B cell (primary cell): ENCODE results near the gene RBM27. TPM values are rescaled to one million over a fixed set of nuclear protein-coding genes. Genes with fewer than 3 reads are reported as not detected.

Experiments used
- ATAC-seq: fragments of 200-7000 bp; cut with Tn5 transposase; one replicate; pipeline ENCODE4 v1.10.0; 2021; ENCODE audit warnings: low read depth, mild to moderate bottlenecking, moderate number of reproducible peaks, moderate library complexity
- CTCF ChIA-PET: fragments of 350-600 bp; sonication (Branson Sonifier 250); formaldehyde crosslinking; loops from one replicate; lab custom pipeline; 2021; ENCODE audit warnings: antibody characterized with exemption, inconsistent platforms; lab: Charles Lee
- POLR2A ChIA-PET: fragments of 350-600 bp; sonication (Branson Sonifier 250); formaldehyde crosslinking; loops from one replicate; lab custom pipeline; 2021; ENCODE audit warnings: antibody characterized with exemption; lab: Charles Lee
- DNase-seq: peaks from one replicate; pipeline ENCODE4 v3.0.0; 2013
- H2AFZ ChIP-seq: 2 replicates; pipeline ENCODE4 v1.6.1; 2012; ENCODE audit warnings: mild to moderate bottlenecking, low read depth, low read length; ENCODE audit not compliant: insufficient read depth, poor library complexity, severe bottlenecking
- H3K27ac ChIP-seq, 2 donors: 1 replicate in 1 of 2; 2 replicates in 1 of 2; pipeline ENCODE4 v1.5.1; 2012 to 2013; ENCODE audit warnings: low read length in 2 of 2, mild to moderate bottlenecking in 2 of 2, moderate library complexity in 1 of 2
- H3K27me3 ChIP-seq, 4 experiments: fragments of 200-600 bp in 1 of 4; sonication (generic) in 1 of 4; replicated peaks in 1 of 4; 1 replicate in 2 of 4; 2 replicates in 2 of 4; pipeline versions ENCODE4 v1.6.1 to v1.7.0; 2013 to 2016; ENCODE audit warnings: low read length in 3 of 4, mild to moderate bottlenecking in 2 of 4, mixed read lengths in 1 of 4, moderate library complexity in 1 of 4; ENCODE audit not compliant: insufficient read depth in 4 of 4, control insufficient read depth in 3 of 4; ENCODE audit errors: control extremely low read depth in 1 of 4
- H3K36me3 ChIP-seq, 2 experiments: replicated peaks in 1 of 2; 1 replicate in 1 of 2; 2 replicates in 1 of 2; pipeline versions ENCODE4 v1.6.1 to v1.7.1; 2013; ENCODE audit warnings: low read length in 1 of 2; ENCODE audit not compliant: insufficient read depth in 2 of 2, control insufficient read depth in 1 of 2; ENCODE audit errors: control extremely low read depth in 1 of 2, extremely low read depth in 1 of 2
- H3K4me1 ChIP-seq, 2 donors: fragments of 200-600 bp in 1 of 2; sonication (generic) in 1 of 2; 1 replicate in 1 of 2; 2 replicates in 1 of 2; pipeline versions ENCODE4 v1.5.1 to v1.6.1; 2013 to 2017; ENCODE audit warnings: low read length in 2 of 2; ENCODE audit not compliant: control insufficient read depth in 2 of 2, insufficient read depth in 2 of 2
- H3K4me2 ChIP-seq: replicated peaks from 2 replicates; pipeline ENCODE3; 2012; ENCODE audit warnings: mild to moderate bottlenecking, low read depth, low read length; ENCODE audit not compliant: poor library complexity, severe bottlenecking
- H3K4me3 ChIP-seq, 5 experiments: fragments of 200-600 bp in 1 of 5; sonication (generic) in 1 of 5; 1 replicate in 3 of 5; 2 replicates in 2 of 5; pipeline versions ENCODE4 v1.5.1 to v1.7.0; 2011 to 2016; ENCODE audit warnings: low read length in 4 of 5, mild to moderate bottlenecking in 4 of 5, low read depth in 2 of 5, control low read depth in 1 of 5, moderate library complexity in 1 of 5; ENCODE audit not compliant: insufficient read depth in 1 of 5; ENCODE audit errors: control extremely low read depth in 1 of 5, extremely low read depth in 1 of 5
- H3K79me2 ChIP-seq: fragments of 200-600 bp; sonication (generic); one replicate; pipeline ENCODE4 v1.6.0; 2016; ENCODE audit warnings: low read length; ENCODE audit not compliant: control insufficient read depth, insufficient read depth
- H3K9ac ChIP-seq: fragments of 200-600 bp; sonication (generic); 2 replicates; pipeline ENCODE4 v1.6.1; 2017; ENCODE audit warnings: mild to moderate bottlenecking, low read length, moderate library complexity
- H3K9me3 ChIP-seq, 3 donors: one replicate each; pipeline versions ENCODE4 v1.6.1 to v1.7.1; 2013; ENCODE audit warnings: low read length in 2 of 3; ENCODE audit not compliant: control insufficient read depth in 2 of 3, insufficient read depth in 1 of 3; ENCODE audit errors: control extremely low read depth in 1 of 3
- H4K20me1 ChIP-seq: 2 replicates; pipeline ENCODE4 v1.6.0; 2012; ENCODE audit warnings: mild to moderate bottlenecking, low read length; ENCODE audit not compliant: insufficient read depth, control insufficient read depth, poor library complexity, severe bottlenecking
- H3K27ac Mint-ChIP-seq: one replicate; pipeline ENCODE4 v1.8.0; 2021; ENCODE audit warnings: mixed read lengths
- H3K27me3 Mint-ChIP-seq: one replicate; pipeline ENCODE4 v1.8.0; 2021; ENCODE audit warnings: mixed read lengths
- H3K4me1 Mint-ChIP-seq: one replicate; pipeline ENCODE4 v1.8.0; 2021; ENCODE audit warnings: mixed read lengths
- H3K4me3 Mint-ChIP-seq: one replicate; pipeline ENCODE4 v1.8.0; 2021; ENCODE audit warnings: mixed read lengths
- H3K9me3 Mint-ChIP-seq: one replicate; pipeline ENCODE4 v1.8.0; 2022; ENCODE audit warnings: mixed read lengths; ENCODE audit not compliant: insufficient read depth
- EZH2 ChIP-seq: IDR thresholded peaks from 2 replicates; pipeline ENCODE4 v1.6.1; 2012; ENCODE audit warnings: borderline replicate concordance, low read depth, mild to moderate bottlenecking, moderate library complexity, low read length; ENCODE audit not compliant: insufficient read depth, poor library complexity, severe bottlenecking
- WGBS: methylation state at CpG from one replicate; pipeline ENCODE4 v1.1.5; 2013; ENCODE audit warnings: missing lambda C conversion rate; ENCODE audit not compliant: insufficient coverage; 5-methylcytosine and 5-hydroxymethylcytosine counted together
- intact Hi-C: fragments of 100-400 bp; cut with micrococcal nuclease; formaldehyde crosslinking; loops from one replicate; pipeline ENCODE4 v1.10.0; 2022
- polyA plus RNA-seq: library from polyadenylated mRNA; depleted of rRNA; stranded (reverse); fragments of >200 nt; gene quantifications from 2 replicates; pipeline ENCODE4 v1.2.3, GENCODE V29; 2012
- total RNA-seq, 2 donors: library from RNA; stranded (reverse); fragments of 120-200 nt in 1 of 2; gene quantifications; 1 replicate in 1 of 2; 2 replicates in 1 of 2; pipeline versions ENCODE4 v1.2.3 to v1.2.4, GENCODE V29; 2013 to 2022
- TF ChIP-seq, protein P1 (sequence below): fragments of 200-600 bp; IDR thresholded peaks from one replicate; pipeline ENCODE4 v1.8.0; 2022; ENCODE audit warnings: antibody characterized with exemption, mild to moderate bottlenecking

Gene RBM27
- total and polyA plus RNA-seq, 2 donors (not counting 1 experiment from before 2014, with no cell fraction given): 7.4 to 28.7 TPM

DNA sequence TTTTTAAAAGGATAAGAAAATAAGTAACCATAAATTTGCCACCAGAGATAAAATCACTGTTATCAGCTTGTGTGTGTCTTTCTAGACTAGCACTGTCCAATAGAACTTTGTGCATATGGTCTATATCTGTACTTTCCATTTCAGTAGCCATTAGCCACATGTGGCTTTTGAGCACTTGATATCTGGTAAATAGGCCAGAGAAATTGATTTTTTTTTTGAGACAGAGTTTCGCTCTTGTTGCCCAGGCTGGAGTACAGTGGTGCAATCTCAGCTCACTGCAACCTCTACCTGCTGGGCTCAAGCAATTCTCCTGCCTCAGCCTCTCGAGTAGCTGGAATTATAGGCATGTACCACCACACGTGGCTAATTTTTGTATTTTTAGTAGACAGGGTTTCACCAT, 17.8 kb downstream of the RBM27 start:
- Histone ChIP-seq H3K79me2 (peaks cover 59% of the 10 kb centered on the region), H3K4me3 (no peak overlapping the region), H3K9me3 (no peaks in the 10 kb centered on the region), H3K27me3 (no peaks in the 10 kb centered on the region), H3K9ac (no peak overlapping the region), H2AFZ (no peak overlapping the region), H4K20me1 (peaks cover 28% of the 10 kb centered on the region), H3K4me2 (no peak overlapping the region), H3K36me3 (peaks cover 3 to 32% of the 10 kb centered on the region in 2 experiments), H3K4me1 (peaks cover 5 to 9% of the 10 kb centered on the region in 2 donors), H3K27ac (no peak overlapping the region)
- ChIA-PET CTCF (interaction anchor here (0.7 kb wide), 2 partner anchors 18 to 78 kb away, joined by 3 read pairs; no protein-coding TSS in a partner anchor), POLR2A (no interaction called here)
- TF ChIP-seq, protein P1, sequence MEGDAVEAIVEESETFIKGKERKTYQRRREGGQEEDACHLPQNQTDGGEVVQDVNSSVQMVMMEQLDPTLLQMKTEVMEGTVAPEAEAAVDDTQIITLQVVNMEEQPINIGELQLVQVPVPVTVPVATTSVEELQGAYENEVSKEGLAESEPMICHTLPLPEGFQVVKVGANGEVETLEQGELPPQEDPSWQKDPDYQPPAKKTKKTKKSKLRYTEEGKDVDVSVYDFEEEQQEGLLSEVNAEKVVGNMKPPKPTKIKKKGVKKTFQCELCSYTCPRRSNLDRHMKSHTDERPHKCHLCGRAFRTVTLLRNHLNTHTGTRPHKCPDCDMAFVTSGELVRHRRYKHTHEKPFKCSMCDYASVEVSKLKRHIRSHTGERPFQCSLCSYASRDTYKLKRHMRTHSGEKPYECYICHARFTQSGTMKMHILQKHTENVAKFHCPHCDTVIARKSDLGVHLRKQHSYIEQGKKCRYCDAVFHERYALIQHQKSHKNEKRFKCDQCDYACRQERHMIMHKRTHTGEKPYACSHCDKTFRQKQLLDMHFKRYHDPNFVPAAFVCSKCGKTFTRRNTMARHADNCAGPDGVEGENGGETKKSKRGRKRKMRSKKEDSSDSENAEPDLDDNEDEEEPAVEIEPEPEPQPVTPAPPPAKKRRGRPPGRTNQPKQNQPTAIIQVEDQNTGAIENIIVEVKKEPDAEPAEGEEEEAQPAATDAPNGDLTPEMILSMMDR: no peak
- TF ChIP-seq EZH2: no peak
- no peak overlapping the region for H3K4me3 Mint-ChIP-seq
- no peaks in the 10 kb centered on the region for H3K9me3 Mint-ChIP-seq
- ATAC-seq (no peak), DNase-seq (no peak)
- whole genome bisulfite sequencing: 97% methylated on average over 3 of the region's 3 CpGs
- H3K4me1 Mint-ChIP-seq: peaks cover 16% of the 10 kb centered on the region
- intact Hi-C loops: loop anchor here (10.0 kb wide), 1 partner anchor 54 kb away; no protein-coding TSS in a partner anchor
- H3K27me3 Mint-ChIP-seq: no peaks in the 10 kb centered on the region
- H3K27ac Mint-ChIP-seq: no peak overlapping the region

DNA sequence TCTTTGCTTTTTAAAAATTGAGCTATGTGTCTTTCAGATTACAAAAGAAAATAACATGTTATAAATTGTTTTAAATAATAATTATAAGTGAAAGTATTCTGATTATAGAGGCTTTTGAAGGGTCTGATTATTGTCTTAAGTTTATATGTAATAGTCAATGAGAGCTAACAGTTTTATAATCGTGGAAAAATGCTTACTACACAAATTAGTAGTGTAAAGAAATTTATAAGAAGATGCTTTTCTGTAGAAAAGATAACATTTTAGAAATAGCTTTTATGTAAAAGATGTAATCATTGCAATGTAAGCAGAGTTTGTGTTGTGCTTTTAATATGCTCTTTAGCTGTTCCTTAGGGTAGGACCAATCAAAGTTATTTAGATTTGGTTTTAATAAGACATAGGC, 18.6 kb downstream of the RBM27 start:
- no peak overlapping the region for H3K27ac ChIP-seq
- ChIA-PET POLR2A (no interaction called here), CTCF (no interaction called here)

More for the DNA sequence above, 18.6 kb downstream of the RBM27 start:
- H4K20me1 ChIP-seq: peaks cover 22% of the 10 kb centered on the region
- WGBS: no CpG with 5 or more reads among the region's 1 CpG
- no peaks in the 10 kb centered on the region for H3K27me3 Mint-ChIP-seq
- no peak overlapping the region for H3K27ac Mint-ChIP-seq
- no peak overlapping the region for H3K4me3 ChIP-seq
- ATAC-seq: no peak
- DNase-seq: no peak
- peaks cover 3 to 37% of the 10 kb centered on the region in 2 experiments for H3K36me3 ChIP-seq
- no peaks in the 10 kb centered on the region for H3K9me3 Mint-ChIP-seq
- H3K9me3 ChIP-seq: no peaks in the 10 kb centered on the region
- H3K27me3 ChIP-seq: no peaks in the 10 kb centered on the region
- H3K4me1 Mint-ChIP-seq: peaks cover 15% of the 10 kb centered on the region
- H3K4me3 Mint-ChIP-seq: no peak overlapping the region
- H3K4me1 ChIP-seq: peaks cover 5 to 9% of the 10 kb centered on the region in 2 donors
- no peak overlapping the region for H2AFZ ChIP-seq
- no peak overlapping the region for H3K4me2 ChIP-seq
- H3K79me2 ChIP-seq: peaks cover 55% of the 10 kb centered on the region
- intact Hi-C loops: loop anchor here (10.0 kb wide), 1 partner anchor 53 kb away; no protein-coding TSS in a partner anchor
- H3K9ac ChIP-seq: no peak overlapping the region
- no peak for TF ChIP-seq EZH2
- TF ChIP-seq, protein P1: no peak
